Omental fat pad (tissue), 4 donors: ENCODE results near the gene BCAP31. TPM values are rescaled to one million over a fixed set of nuclear protein-coding genes. Genes with fewer than 3 reads are reported as not detected.

ENCODE experiments used
- ATAC-seq: fragments of 150-250 bp; one replicate; pipeline ENCODE4 v1.9.1; 2016; ENCODE audit warnings: mild to moderate bottlenecking, moderate library complexity; ENCODE audit not compliant: low FRiP score
- DNase-seq: peaks from one replicate; pipeline ENCODE4 v3.0.0-alpha.2; 2019; ENCODE audit warnings: low spot score
- CTCF ChIP-seq, 3 donors: fragments of 450-650 bp; IDR thresholded peaks; one replicate each; pipeline ENCODE4 v1.5.1; 2016 to 2017; ENCODE audit warnings: antibody characterized with exemption in 3 of 3, mild to moderate bottlenecking in 3 of 3, moderate library complexity in 2 of 3
- total RNA-seq, 4 donors: library from RNA; depleted of rRNA; stranded (reverse); fragments of >200 nt; gene quantifications; one replicate each; pipeline ENCODE4 v1.1.0, GENCODE V29; 2016

BCAP31 gene
- total RNA-seq, 4 donors from 2014 or later: 119 to 421 (median 240) TPM

- DNase-seq (peak; percentile 71), ATAC-seq (peak; percentile 54)
- TF ChIP-seq CTCF (IDR thresholded peaks at IDR 0.05): peak in 1 of 3 donors; percentile 20
Measured at GRCh38 chrX:153667956-153668396, 56.2 kb downstream of the BCAP31 start.

- no peak for DNase-seq
Measured at GRCh38 chrX:153667281-153667955, 56.8 kb downstream of the BCAP31 start.

GRCh38 chrX:153665726-153666306, 58.4 kb downstream of the BCAP31 start:
- TF ChIP-seq CTCF (IDR thresholded peaks at IDR 0.05): no peak
- DNase-seq (no peak), ATAC-seq (no peak)

More at GRCh38 chrX:153667281-153667955, 56.8 kb downstream of the BCAP31 start:
- no peak for TF ChIP-seq CTCF (IDR thresholded peaks at IDR 0.05)
- no peak for ATAC-seq

- no peak for ATAC-seq
- DNase-seq: peak; percentile 38
- no peak for TF ChIP-seq CTCF (IDR thresholded peaks at IDR 0.05)
Measured at GRCh38 chrX:153662266-153662665, 61.9 kb downstream of the BCAP31 start.

- DNase-seq (no peak), ATAC-seq (no peak)
- no peak for TF ChIP-seq CTCF (IDR thresholded peaks at IDR 0.05)
Measured at GRCh38 chrX:153659268-153659667, 64.9 kb downstream of the BCAP31 start.

GRCh38 chrX:153657161-153657560, 67.0 kb downstream of the BCAP31 start:
- no peak for TF ChIP-seq CTCF (IDR thresholded peaks at IDR 0.05)
- DNase-seq: no peak
- ATAC-seq: no peak

- ATAC-seq (no peak), DNase-seq (no peak)
- TF ChIP-seq CTCF (IDR thresholded peaks at IDR 0.05): no peak
Measured at GRCh38 chrX:153653556-153653955, 70.6 kb downstream of the BCAP31 start.
